IMR-90 (cell line): Measurements from ENCODE around the gene DDX54. TPM values are rescaled to one million over a fixed set of nuclear protein-coding genes. Genes with fewer than 3 reads are reported as not detected.

Experiments
- ATAC-seq: fragments of 200-7000 bp; cut with Tn5 transposase; 2 replicates; pipeline ENCODE4 v1.9.1; 2020; ENCODE audit warnings: low read depth, mild to moderate bottlenecking, moderate library complexity
- BruUV-seq: library from RNA; stranded (reverse); fragments of 400-500 nt; replicated peaks from 2 replicates; lab custom pipeline; 2021; lab: Mats Ljungman, UMichigan
- CTCF ChIA-PET: fragments of 300-600 bp; formaldehyde crosslinking; extraction: SDS; loops from one replicate; lab custom pipeline; 2021; ENCODE audit warnings: antibody characterized with exemption; lab: Yijun Ruan, JAX
- POLR2A ChIA-PET: fragments of 300-600 bp; sonication (Branson Sonifier 250); formaldehyde crosslinking; loops from one replicate; lab custom pipeline; 2022; ENCODE audit warnings: antibody characterized with exemption; ENCODE audit not compliant: unreplicated experiment; lab: Charles Lee
- DNase-seq: peaks from one replicate; pipeline ENCODE4 v3.0.0; 2013
- H2AFZ ChIP-seq: replicated peaks from 2 replicates; pipeline ENCODE3; 2013; ENCODE audit warnings: low read length, mild to moderate bottlenecking; ENCODE audit not compliant: poor library complexity
- H2AK5ac ChIP-seq: 2 replicates; pipeline ENCODE4 v1.6.1; 2013; ENCODE audit warnings: low read depth, low read length, inconsistent platforms
- H2AK9ac ChIP-seq: replicated peaks from 2 replicates; pipeline ENCODE3; 2013; ENCODE audit warnings: mild to moderate bottlenecking, low read depth, low read length, moderate library complexity; ENCODE audit not compliant: poor library complexity
- H2BK120ac ChIP-seq: 2 replicates; pipeline ENCODE4 v1.6.1; 2013; ENCODE audit warnings: low read depth, low read length, inconsistent platforms
- H2BK15ac ChIP-seq: 3 replicates; pipeline ENCODE4 v1.6.1; 2013; ENCODE audit warnings: low read depth, low read length, inconsistent platforms
- H2BK20ac ChIP-seq: 2 replicates; pipeline ENCODE4 v1.6.1; 2013; ENCODE audit warnings: low read depth, mild to moderate bottlenecking, inconsistent platforms, low read length, moderate library complexity
- H2BK5ac ChIP-seq: 2 replicates; pipeline ENCODE4 v1.6.1; 2013; ENCODE audit warnings: mild to moderate bottlenecking, low read depth, low read length, inconsistent platforms; ENCODE audit not compliant: poor library complexity, severe bottlenecking
- H3K14ac ChIP-seq: replicated peaks from 2 replicates; pipeline ENCODE4 v1.6.1; 2013; ENCODE audit warnings: low read depth, low read length, inconsistent platforms
- H3K18ac ChIP-seq: 2 replicates; pipeline ENCODE4 v1.6.1; 2013; ENCODE audit warnings: low read depth, low read length, control low read depth
- H3K23ac ChIP-seq: 2 replicates; pipeline ENCODE4 v1.6.1; 2013; ENCODE audit warnings: low read depth, low read length, inconsistent platforms
- H3K27ac ChIP-seq: 2 replicates; pipeline ENCODE4 v1.5.1; 2013; ENCODE audit warnings: mild to moderate bottlenecking, control low read depth, low read length; ENCODE audit not compliant: insufficient read depth
- H3K27me3 ChIP-seq: 2 replicates; pipeline ENCODE4 v1.6.1; 2013; ENCODE audit warnings: low read length; ENCODE audit not compliant: control insufficient read depth, insufficient read depth
- H3K36me3 ChIP-seq: 2 replicates; pipeline ENCODE4 v1.6.1; 2013; ENCODE audit warnings: low read length, mixed read lengths; ENCODE audit not compliant: control insufficient read depth, insufficient read depth
- H3K4ac ChIP-seq: 2 replicates; pipeline ENCODE4 v1.6.1; 2013; ENCODE audit warnings: low read depth, low read length, inconsistent platforms
- H3K4me1 ChIP-seq: 2 replicates; pipeline ENCODE4 v1.6.1; 2013; ENCODE audit warnings: low read length, mixed read lengths; ENCODE audit not compliant: control insufficient read depth, insufficient read depth
- H3K4me2 ChIP-seq: 2 replicates; pipeline ENCODE4 v1.6.1; 2013; ENCODE audit warnings: low read depth, mild to moderate bottlenecking, control low read depth, low read length, moderate library complexity
- H3K4me3 ChIP-seq: 2 replicates; pipeline ENCODE4 v1.5.1; 2013; ENCODE audit warnings: low read depth, mild to moderate bottlenecking, control low read depth, low read length, moderate library complexity; ENCODE audit not compliant: insufficient read depth
- H3K56ac ChIP-seq: 2 replicates; pipeline ENCODE4 v1.6.1; 2013; ENCODE audit warnings: low read length, inconsistent platforms; ENCODE audit not compliant: insufficient read depth; ENCODE audit errors: extremely low read depth
- H3K79me1 ChIP-seq, 2 experiments: 2 replicates each; pipeline ENCODE4 v1.6.1; 2013; ENCODE audit warnings: low read length in 2 of 2, inconsistent platforms in 1 of 2, low read depth in 1 of 2
- H3K9ac ChIP-seq: 2 replicates; pipeline ENCODE4 v1.6.1; 2013; ENCODE audit warnings: low read depth, low read length, control low read depth
- H3K9me1 ChIP-seq: 2 replicates; pipeline ENCODE4 v1.6.1; 2013; ENCODE audit warnings: low read length, inconsistent platforms; ENCODE audit not compliant: insufficient read depth
- H3K9me3 ChIP-seq: 2 replicates; pipeline ENCODE4 v1.6.1; 2013; ENCODE audit warnings: low read length; ENCODE audit not compliant: control insufficient read depth, insufficient read depth
- H4K20me1 ChIP-seq: 2 replicates; pipeline ENCODE4 v1.6.1; 2013; ENCODE audit warnings: low read length, inconsistent platforms; ENCODE audit not compliant: insufficient read depth
- H4K5ac ChIP-seq: 2 replicates; pipeline ENCODE4 v1.6.1; 2013; ENCODE audit warnings: mild to moderate bottlenecking, low read depth, low read length, control low read depth
- H4K8ac ChIP-seq, 2 experiments: 2 replicates each; pipeline ENCODE4 v1.6.1; 2013; ENCODE audit warnings: low read depth in 2 of 2, low read length in 2 of 2, control low read depth in 1 of 2, inconsistent platforms in 1 of 2
- H4K91ac ChIP-seq: 2 replicates; pipeline ENCODE4 v1.6.1; 2013; ENCODE audit warnings: low read depth, low read length, inconsistent platforms; ENCODE audit not compliant: insufficient read depth
- BHLHE40 ChIP-seq: fragments of 150-350 bp; IDR thresholded peaks from 2 replicates; pipeline ENCODE4 v1.6.1; 2016; ENCODE audit warnings: mild to moderate bottlenecking, low read depth, low read length
- CEBPB ChIP-seq: IDR thresholded peaks from 2 replicates; pipeline ENCODE4 v1.6.1; 2012; ENCODE audit warnings: low read depth, low read length, improper control_type of control experiment
- CHD1 ChIP-seq: IDR thresholded peaks from 2 replicates; pipeline ENCODE4 v1.6.1; 2012; ENCODE audit warnings: low read depth, low read length, improper control_type of control experiment
- MAFK ChIP-seq: IDR thresholded peaks from 2 replicates; pipeline ENCODE4 v1.6.1; 2012; ENCODE audit warnings: low read depth, low read length, improper control_type of control experiment
- MXI1 ChIP-seq: IDR thresholded peaks from 2 replicates; pipeline ENCODE4 v1.6.1; 2012; ENCODE audit warnings: low read depth, mild to moderate bottlenecking, low read length, moderate library complexity, borderline replicate concordance
- NFE2L2 ChIP-seq: fragments of 150-350 bp; IDR thresholded peaks from 2 replicates; pipeline ENCODE4 v1.6.1; 2016; ENCODE audit warnings: low read depth, mild to moderate bottlenecking, low read length
- POLR2A ChIP-seq: IDR thresholded peaks from 2 replicates; pipeline ENCODE4 v1.6.1; 2012; ENCODE audit warnings: mild to moderate bottlenecking, low read depth, low read length
- RAD21 ChIP-seq: IDR thresholded peaks from 2 replicates; pipeline ENCODE4 v1.6.1; 2012; ENCODE audit warnings: low read length, improper control_type of control experiment
- RCOR1 ChIP-seq: IDR thresholded peaks from 2 replicates; pipeline ENCODE4 v1.6.1; 2012; ENCODE audit warnings: mild to moderate bottlenecking, low read length, improper control_type of control experiment; ENCODE audit not compliant: insufficient replicate concordance
- SMC3 ChIP-seq: fragments of 150-350 bp; IDR thresholded peaks from 2 replicates; pipeline ENCODE4 v1.6.1; 2016; ENCODE audit warnings: low read depth, mild to moderate bottlenecking, antibody characterized with exemption, low read length, moderate library complexity
- WGBS, 2 experiments: methylation state at CpG; one replicate each; pipeline versions ENCODE4 v1.1.5 to v1.1.7; 2013; ENCODE audit warnings: missing lambda C conversion rate in 2 of 2; ENCODE audit not compliant: insufficient read length in 1 of 2; ENCODE audit errors: extremely low coverage in 2 of 2; 5-methylcytosine and 5-hydroxymethylcytosine counted together
- dilution Hi-C: fragments of 300-500 bp; cut with HindIII; formaldehyde crosslinking; loops from one replicate; pipeline ENCODE4 v1.14.3; 2018; ENCODE audit warnings: low sequenced_read_pairs; ENCODE audit not compliant: unreplicated experiment
- in situ Hi-C: fragments of 300-500 bp; cut with MboI; formaldehyde crosslinking; loops from 3 replicates; pipeline ENCODE4 v1.14.3; 2019; ENCODE audit warnings: low sequenced_read_pairs, inconsistent platforms, mixed read lengths
- intact Hi-C: fragments of 100-400 bp; cut with micrococcal nuclease; formaldehyde crosslinking; loops from 2 replicates; pipeline ENCODE4 v1.10.0; 2022
- polyA plus RNA-seq, 3 experiments: library from polyadenylated mRNA; depleted of rRNA; stranded (reverse); fragments of >200 nt; gene quantifications; 2 replicates each; pipeline ENCODE4 v1.2.3, GENCODE V29; 2012; ENCODE audit warnings: low replicate concordance in 1 of 3
- total RNA-seq: library from RNA; depleted of rRNA; stranded (reverse); fragments of >200 nt; gene quantifications from 2 replicates; pipeline ENCODE4 v1.2.3, GENCODE V29; 2012
- TF ChIP-seq, protein P1 (sequence below): fragments of 150-350 bp; IDR thresholded peaks from 2 replicates; pipeline ENCODE4 v1.6.1; 2017; ENCODE audit warnings: mild to moderate bottlenecking, antibody characterized with exemption, low read length, low read depth
- TF ChIP-seq, protein P2 (sequence below): conservative IDR thresholded peaks from 2 replicates; pipeline ENCODE4 v1.5.1; 2012; ENCODE audit warnings: mild to moderate bottlenecking, low read depth, low read length, improper control_type of control experiment
- TF ChIP-seq, protein P3 (sequence below): fragments of 150-350 bp; IDR thresholded peaks from 2 replicates; pipeline ENCODE4 v1.6.1; 2016; ENCODE audit warnings: low read depth, mild to moderate bottlenecking, low read length, moderate library complexity, borderline replicate concordance

The DDX54 gene
- total and polyA plus RNA-seq, 2 of the 4 experiments (the other 2 are of a cell fraction) = 23.8 to 47.5 TPM

DNA sequence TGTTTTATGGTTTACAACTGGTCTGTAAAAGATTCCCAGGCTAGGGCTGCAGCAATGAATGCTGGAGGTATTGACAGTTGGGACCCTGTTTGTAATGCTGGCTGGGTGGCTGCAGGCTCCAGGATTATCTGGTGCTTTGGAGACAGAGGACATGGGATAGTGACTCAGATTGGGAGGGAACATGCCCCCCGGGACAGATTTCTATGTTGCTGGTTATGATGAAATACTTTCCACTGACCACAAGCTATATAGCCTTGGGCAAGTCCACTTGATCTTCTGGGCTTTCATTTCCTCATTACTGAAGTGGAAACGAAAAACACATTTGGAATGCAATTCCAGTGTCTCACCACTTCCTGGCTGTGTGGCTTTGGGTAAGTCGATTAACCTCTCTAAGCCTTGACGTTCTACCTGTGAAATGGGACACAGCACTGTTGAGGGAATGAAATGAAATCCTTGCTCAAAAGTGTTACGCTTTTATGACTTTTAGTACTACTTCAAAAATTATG, 29.7 kb upstream of the DDX54 start (continued):
- TF ChIP-seq NFE2L2 = no peak; the same call in 1 of the 2 replicates

DNA sequence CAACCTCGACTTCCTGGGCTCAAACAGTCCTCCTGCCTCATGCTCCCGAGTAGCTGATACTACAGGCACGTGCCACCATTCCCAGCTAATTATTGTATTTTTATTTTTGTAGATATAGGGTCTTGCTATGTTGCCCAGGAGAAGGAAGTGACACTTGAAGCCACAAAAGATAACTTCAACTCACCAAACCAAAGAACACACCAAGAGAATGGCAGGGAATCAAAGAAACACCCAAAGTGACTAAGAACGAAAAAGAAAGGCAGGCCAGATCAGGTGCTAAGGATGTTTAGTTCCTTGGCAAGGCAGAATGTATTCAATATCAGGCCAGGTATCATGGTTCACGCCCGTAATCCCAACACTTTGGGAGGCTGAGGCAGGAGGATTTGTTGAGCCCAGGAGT, 25.9 kb upstream of the DDX54 start:
- Histone ChIP-seq H4K91ac (no peak overlapping the region), H3K4me3 (no peak overlapping the region), H3K4ac (no peak overlapping the region), H3K9ac (no peak overlapping the region), H2AFZ (no peak overlapping the region), H3K4me2 (no peak overlapping the region), H3K56ac (no peak overlapping the region), H3K36me3 (no peaks in the 10 kb centered on the region), H2AK5ac (no peak overlapping the region), H4K20me1 (0 out of 2 replicates have a peak, but pooled peaks cover 3% of the 10 kb centered on the region), H2BK5ac (no peak overlapping the region), H4K8ac (no peak overlapping the region), H3K27ac (no peak overlapping the region), H2BK120ac (no peak overlapping the region), H4K5ac (no peak overlapping the region), H3K4me1 (peaks cover 8% of the 10 kb centered on the region), H3K14ac (no peak overlapping the region), H3K9me3 (no peaks in the 10 kb centered on the region), H3K23ac (no peak overlapping the region), H3K79me1 (no peaks in the 10 kb centered on the region), H2BK15ac (no peak overlapping the region), H2AK9ac (no peak overlapping the region), H2BK20ac (no peak overlapping the region; the same call in 1 of the 2 replicates), H3K18ac (no peak overlapping the region), H3K27me3 (no peaks in the 10 kb centered on the region), H3K9me1 (peaks cover 11% of the 10 kb centered on the region; the same call in 1 of the 2 replicates)
- in situ Hi-C loops = no loop called here
- WGBS, 2 experiments = no CpG with 5 or more reads among the region's 6 CpGs
- ChIA-PET POLR2A (no interaction called here), CTCF (no interaction called here)
- ATAC-seq (no peak), DNase-seq (no peak)
- dilution Hi-C loops = no loop called here
- TF ChIP-seq, protein P1, sequence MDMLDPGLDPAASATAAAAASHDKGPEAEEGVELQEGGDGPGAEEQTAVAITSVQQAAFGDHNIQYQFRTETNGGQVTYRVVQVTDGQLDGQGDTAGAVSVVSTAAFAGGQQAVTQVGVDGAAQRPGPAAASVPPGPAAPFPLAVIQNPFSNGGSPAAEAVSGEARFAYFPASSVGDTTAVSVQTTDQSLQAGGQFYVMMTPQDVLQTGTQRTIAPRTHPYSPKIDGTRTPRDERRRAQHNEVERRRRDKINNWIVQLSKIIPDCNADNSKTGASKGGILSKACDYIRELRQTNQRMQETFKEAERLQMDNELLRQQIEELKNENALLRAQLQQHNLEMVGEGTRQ = no peak
- TF ChIP-seq, protein P2, sequence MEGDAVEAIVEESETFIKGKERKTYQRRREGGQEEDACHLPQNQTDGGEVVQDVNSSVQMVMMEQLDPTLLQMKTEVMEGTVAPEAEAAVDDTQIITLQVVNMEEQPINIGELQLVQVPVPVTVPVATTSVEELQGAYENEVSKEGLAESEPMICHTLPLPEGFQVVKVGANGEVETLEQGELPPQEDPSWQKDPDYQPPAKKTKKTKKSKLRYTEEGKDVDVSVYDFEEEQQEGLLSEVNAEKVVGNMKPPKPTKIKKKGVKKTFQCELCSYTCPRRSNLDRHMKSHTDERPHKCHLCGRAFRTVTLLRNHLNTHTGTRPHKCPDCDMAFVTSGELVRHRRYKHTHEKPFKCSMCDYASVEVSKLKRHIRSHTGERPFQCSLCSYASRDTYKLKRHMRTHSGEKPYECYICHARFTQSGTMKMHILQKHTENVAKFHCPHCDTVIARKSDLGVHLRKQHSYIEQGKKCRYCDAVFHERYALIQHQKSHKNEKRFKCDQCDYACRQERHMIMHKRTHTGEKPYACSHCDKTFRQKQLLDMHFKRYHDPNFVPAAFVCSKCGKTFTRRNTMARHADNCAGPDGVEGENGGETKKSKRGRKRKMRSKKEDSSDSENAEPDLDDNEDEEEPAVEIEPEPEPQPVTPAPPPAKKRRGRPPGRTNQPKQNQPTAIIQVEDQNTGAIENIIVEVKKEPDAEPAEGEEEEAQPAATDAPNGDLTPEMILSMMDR = no peak
- TF ChIP-seq POLR2A (no peak), BHLHE40 (no peak), CHD1 (no peak), RCOR1 (no peak), MXI1 (no peak), CEBPB (no peak), NFE2L2 (no peak), MAFK (no peak), RAD21 (no peak), SMC3 (no peak)
- TF ChIP-seq, protein P3, sequence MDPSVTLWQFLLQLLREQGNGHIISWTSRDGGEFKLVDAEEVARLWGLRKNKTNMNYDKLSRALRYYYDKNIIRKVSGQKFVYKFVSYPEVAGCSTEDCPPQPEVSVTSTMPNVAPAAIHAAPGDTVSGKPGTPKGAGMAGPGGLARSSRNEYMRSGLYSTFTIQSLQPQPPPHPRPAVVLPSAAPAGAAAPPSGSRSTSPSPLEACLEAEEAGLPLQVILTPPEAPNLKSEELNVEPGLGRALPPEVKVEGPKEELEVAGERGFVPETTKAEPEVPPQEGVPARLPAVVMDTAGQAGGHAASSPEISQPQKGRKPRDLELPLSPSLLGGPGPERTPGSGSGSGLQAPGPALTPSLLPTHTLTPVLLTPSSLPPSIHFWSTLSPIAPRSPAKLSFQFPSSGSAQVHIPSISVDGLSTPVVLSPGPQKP = no peak
- intact Hi-C loops = no loop called here
- BruUV-seq = no TSS peak
